Heart right ventricle (tissue), 16 donors: ENCODE measurements around the gene PHACTR2. TPM values are rescaled to one million over a fixed set of nuclear protein-coding genes. Genes with fewer than 3 reads are reported as not detected.

Source experiments
- ATAC-seq, 8 donors: fragments of 200-7000 bp; cut with Tn5 transposase; one replicate each; pipeline ENCODE4 v1.9.1; 2020; ENCODE audit warnings: mild to moderate bottlenecking in 8 of 8, moderate library complexity in 8 of 8, moderate number of reproducible peaks in 1 of 8
- DNase-seq, 2 donors: peaks; one replicate each; pipeline ENCODE4 v3.0.0-alpha.2; 2020
- H3K27ac ChIP-seq, 10 donors: fragments of 200-600 bp; sonication (generic) in 2 of 10; one replicate each; pipeline versions ENCODE4 v1.5.0 to v1.8.0; 2020 to 2022; ENCODE audit warnings: mild to moderate bottlenecking in 3 of 10
- H3K27me3 ChIP-seq, 7 donors: fragments of 200-600 bp; one replicate each; pipeline ENCODE4 v1.8.0; 2021 to 2022; ENCODE audit warnings: mild to moderate bottlenecking in 2 of 7
- H3K36me3 ChIP-seq, 9 donors: fragments of 200-600 bp; sonication (generic) in 1 of 9; one replicate each; pipeline versions ENCODE4 v1.5.0 to v1.8.0; 2020 to 2022; ENCODE audit warnings: mild to moderate bottlenecking in 2 of 9
- H3K4me1 ChIP-seq, 9 donors: fragments of 200-600 bp; sonication (generic) in 1 of 9; one replicate each; pipeline versions ENCODE4 v1.5.0 to v1.8.0; 2020 to 2022; ENCODE audit warnings: mild to moderate bottlenecking in 4 of 9
- H3K4me3 ChIP-seq, 10 donors: fragments of 200-600 bp; sonication (generic) in 2 of 10; one replicate each; pipeline versions ENCODE4 v1.5.0 to v1.8.0; 2020 to 2022; ENCODE audit warnings: mild to moderate bottlenecking in 7 of 10, moderate library complexity in 2 of 10
- H3K9me3 ChIP-seq, 11 donors: fragments of 200-600 bp in 10 of 11; sonication (generic) in 2 of 11; one replicate each; pipeline versions ENCODE4 v1.5.0 to v1.8.0; 2013 to 2022; ENCODE audit warnings: mild to moderate bottlenecking in 2 of 11, control low read depth in 1 of 11, moderate library complexity in 1 of 11
- WGBS, 2 donors: extraction: QIAGEN DNeasy Blood & Tissue Kit; methylation state at CpG; one replicate each; pipeline ENCODE4 v1.1.7; 2013; ENCODE audit warnings: inconsistent platforms in 1 of 2; 5-methylcytosine and 5-hydroxymethylcytosine counted together
- intact Hi-C, 10 donors: fragments of 100-400 bp; cut with DNase I; formaldehyde crosslinking; loops; one replicate each; pipeline versions ENCODE4 v1.11.1 to v1.14.2; 2022
- polyA plus RNA-seq, 2 donors: library from polyadenylated mRNA; stranded (reverse); fragments of 200-250 nt; gene quantifications; one replicate each; pipeline ENCODE4 v1.2.3, GENCODE V29; 2013
- total RNA-seq, 10 donors: library from RNA; stranded (reverse); fragmentation: NEBNext Ultra II Directional in 3 of 10; extraction: Animal tissue kit (Norgen Biotek cat#: 25700) in 3 of 10; gene quantifications; one replicate each; pipeline versions ENCODE4 v1.2.1 to v1.2.4, GENCODE V29; 2021 to 2023
- TF ChIP-seq, protein P1 (sequence below), 9 donors: fragments of 200-600 bp; sonication (generic) in 2 of 9; IDR thresholded peaks; one replicate each; pipeline versions ENCODE4 v1.5.0 to v1.8.0; 2021 to 2022; ENCODE audit warnings: antibody characterized with exemption in 9 of 9, mild to moderate bottlenecking in 5 of 9, moderate library complexity in 1 of 9
- donor health status: Arrhythmogenic right ventricular cardiomyopathy.
- donor health status: ischemic (EF 13 %, LVEDD 7.1; RV severe dilation, severe dysfunction).
- donor health status: healthy with polysubstance abuse.
- donor health status: DM: no; HTN: yes; CAD: no.
- donor health status: DM: no; HTN: no; CAD: no.
- donor health status: ischemic (EF 25% LVEDD 6.9; RV normal size, moderate dysfunction).
- donor health status: ischemic (EF 25% LVEDD 5.7; RV mildly dilated, moderate dysfunction).
- donor health status: healthy.
- donor health status: DM: yes; HTN: yes; CAD: no.
- donor health status: Ischemic cardiomyopathy.
- donor health status: ischemic (EF 35%, LVEDD 5.7; RV mildly dilated, moderate dysfunction).
- donor health status: nonischemic (EF 11% LVEDD 7.7; RV severe dilation, severe dysfunction).
- donor health status: DM: yes; HTN: yes; CAD: no.
- donor health status: PGD.
- donor health status: ischemic (EF 29% LVEDD 5.4; RV normal size, mild dysfunction).
- donor health status: nonischemic (EF 23%, LVEDD 6.1; RV moderate dilation, normal function).

The PHACTR2 gene
- total and polyA plus RNA-seq, 12 donors, result 6.5 to 96.3 (median 70.2) TPM

DNA sequence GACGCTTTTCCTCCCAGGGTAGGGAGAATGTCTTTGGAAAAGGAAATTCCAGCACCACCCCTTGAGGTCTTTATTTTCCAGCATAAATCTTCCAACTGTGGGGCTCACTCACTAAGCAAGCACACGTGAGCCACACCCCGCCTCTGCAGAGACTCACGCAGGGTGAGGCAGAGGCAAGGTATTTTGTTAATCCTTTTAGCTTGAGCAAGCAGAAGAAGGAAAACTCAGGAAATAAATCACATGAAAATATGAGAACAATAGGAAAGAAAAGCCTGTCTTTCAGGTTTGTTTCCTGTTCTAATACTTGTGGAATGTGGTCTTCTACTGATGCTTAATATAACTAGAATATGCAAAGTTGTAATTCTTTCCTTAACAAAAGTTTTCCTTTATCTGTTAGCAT, 4.1 kb upstream of the PHACTR2 start:
- H3K27ac ChIP-seq, result peak overlapping the region in 5 of 10 donors; percentile 20 to 99 (median 44)
- peaks cover 0 to 7% (median 0%) of the 10 kb centered on the region in 11 donors for H3K9me3 ChIP-seq
- WGBS, 2 donors, result 58 to 60% methylated on average over 4 of the region's 4 CpGs
- TF ChIP-seq, protein P1, sequence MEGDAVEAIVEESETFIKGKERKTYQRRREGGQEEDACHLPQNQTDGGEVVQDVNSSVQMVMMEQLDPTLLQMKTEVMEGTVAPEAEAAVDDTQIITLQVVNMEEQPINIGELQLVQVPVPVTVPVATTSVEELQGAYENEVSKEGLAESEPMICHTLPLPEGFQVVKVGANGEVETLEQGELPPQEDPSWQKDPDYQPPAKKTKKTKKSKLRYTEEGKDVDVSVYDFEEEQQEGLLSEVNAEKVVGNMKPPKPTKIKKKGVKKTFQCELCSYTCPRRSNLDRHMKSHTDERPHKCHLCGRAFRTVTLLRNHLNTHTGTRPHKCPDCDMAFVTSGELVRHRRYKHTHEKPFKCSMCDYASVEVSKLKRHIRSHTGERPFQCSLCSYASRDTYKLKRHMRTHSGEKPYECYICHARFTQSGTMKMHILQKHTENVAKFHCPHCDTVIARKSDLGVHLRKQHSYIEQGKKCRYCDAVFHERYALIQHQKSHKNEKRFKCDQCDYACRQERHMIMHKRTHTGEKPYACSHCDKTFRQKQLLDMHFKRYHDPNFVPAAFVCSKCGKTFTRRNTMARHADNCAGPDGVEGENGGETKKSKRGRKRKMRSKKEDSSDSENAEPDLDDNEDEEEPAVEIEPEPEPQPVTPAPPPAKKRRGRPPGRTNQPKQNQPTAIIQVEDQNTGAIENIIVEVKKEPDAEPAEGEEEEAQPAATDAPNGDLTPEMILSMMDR (IDR thresholded peaks at IDR 0.05), result no peak
- ATAC-seq, result peak in 1 of 8 donors; percentile 31
- H3K4me1 ChIP-seq, result peaks cover 0 to 48% (median 29%) of the 10 kb centered on the region in 9 donors
- intact Hi-C loops, result loop anchor here in 1 of 10 donors (5.0 kb wide), 1 partner anchor 164 kb away; no protein-coding TSS in a partner anchor
- no peak overlapping the region for H3K4me3 ChIP-seq
- no peaks in the 10 kb centered on the region for H3K36me3 ChIP-seq
- no peak for DNase-seq
- H3K27me3 ChIP-seq, result no peaks in the 10 kb centered on the region

DNA sequence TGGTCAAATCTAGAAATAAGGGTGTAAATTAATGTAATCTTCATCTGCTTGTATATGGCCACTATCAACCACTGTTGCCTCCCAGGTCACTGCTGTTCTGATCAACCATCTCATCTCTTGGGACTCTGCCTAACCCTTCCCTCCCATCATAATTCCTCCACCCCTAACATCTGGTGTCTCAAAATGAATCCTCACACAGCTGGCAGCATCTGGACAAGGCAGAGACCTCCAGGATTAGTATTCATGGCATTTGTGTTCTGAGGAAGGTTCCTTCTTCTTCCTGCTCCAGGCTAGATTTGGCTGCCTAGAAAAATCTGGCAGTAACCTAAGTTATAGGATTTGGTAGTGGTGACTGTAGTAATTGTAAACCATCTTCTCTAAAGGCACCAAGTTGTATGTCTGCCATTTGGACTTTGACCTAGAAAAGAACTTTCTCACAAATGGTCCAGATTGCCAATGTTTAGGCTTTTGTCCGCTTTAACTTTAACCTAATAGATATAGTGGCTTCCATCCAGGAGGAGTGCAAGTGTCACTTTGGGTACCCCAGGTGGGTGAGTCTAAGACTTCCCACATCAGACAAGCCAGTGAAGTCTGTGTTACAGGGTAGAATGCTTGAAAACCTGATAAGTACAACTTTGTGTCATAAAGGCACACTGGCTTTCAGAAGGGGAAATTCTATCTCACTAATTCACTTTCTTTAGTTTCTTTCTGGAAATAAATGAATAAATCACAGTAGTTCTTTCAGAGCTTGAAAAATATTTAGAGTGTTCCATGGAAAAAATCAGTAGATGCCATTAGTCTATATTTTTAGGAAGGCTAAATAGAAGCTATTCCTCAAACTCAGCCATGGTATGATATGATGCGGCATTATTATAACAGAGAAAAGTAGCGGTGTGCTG, 3.0 kb upstream of the PHACTR2 start:
- Histone ChIP-seq H3K27ac (peak overlapping the region in 7 of 10 donors; percentile 18 to 99 (median 38)), H3K4me1 (peaks cover 0 to 50% (median 36%) of the 10 kb centered on the region in 9 donors), H3K9me3 (no peaks in the 10 kb centered on the region), H3K27me3 (no peaks in the 10 kb centered on the region), H3K4me3 (no peak overlapping the region), H3K36me3 (no peaks in the 10 kb centered on the region)
- TF ChIP-seq, protein P1 (IDR thresholded peaks at IDR 0.05), result no peak
- intact Hi-C loops, result loop anchor here in 5 of 10 donors (5.0 kb wide), 7 partner anchors 58 to 168 kb away; partner anchors contain the start of gene LTV1 (in 2 of the 5)
- DNase-seq (peak in 1 of 2 donors; percentile 15), ATAC-seq (peak in 1 of 8 donors; percentile 8)
- 86 to 88% methylated on average over 3 of the region's 3 CpGs for WGBS, 2 donors

DNA sequence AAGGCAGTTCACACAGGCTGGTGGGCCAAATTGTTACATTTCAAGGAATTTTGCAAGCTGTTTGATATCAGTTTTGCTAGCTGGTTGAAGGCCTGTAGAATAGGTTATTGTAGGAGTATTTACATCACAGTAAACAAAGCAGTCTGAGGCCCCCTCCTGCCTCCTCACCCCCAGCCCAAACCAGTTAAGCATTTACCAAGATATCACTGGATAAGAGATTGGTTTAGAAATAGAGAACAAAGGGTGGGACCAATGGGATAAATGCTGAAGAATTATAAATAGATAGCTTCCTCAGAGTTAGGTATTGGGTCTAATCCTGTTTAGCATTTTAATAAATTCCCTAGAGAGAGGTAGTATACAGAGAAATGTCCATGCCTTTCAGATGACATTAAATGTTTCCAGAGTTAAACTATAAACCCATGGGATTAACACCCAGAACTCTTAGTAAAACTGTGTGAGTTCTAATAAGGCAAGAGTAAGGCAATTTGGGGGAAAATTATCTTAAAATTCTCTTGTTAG, 2.3 kb upstream of the PHACTR2 start:
- TF ChIP-seq, protein P1 (IDR thresholded peaks at IDR 0.05), result no peak
- no peak for DNase-seq
- H3K36me3 ChIP-seq, result no peaks in the 10 kb centered on the region
- intact Hi-C loops, result loop anchor here in 4 of 10 donors (5.0 kb wide), 6 partner anchors 57 to 167 kb away; partner anchors contain the start of gene LTV1 (in 2 of the 4)
- no peak overlapping the region for H3K4me3 ChIP-seq
- ATAC-seq, result no peak
- no peaks in the 10 kb centered on the region for H3K27me3 ChIP-seq
- H3K4me1 ChIP-seq, result peaks cover 0 to 55% (median 39%) of the 10 kb centered on the region in 9 donors
- H3K27ac ChIP-seq, result peak overlapping the region in 7 of 10 donors; percentile 18 to 99 (median 38)
- H3K9me3 ChIP-seq, result no peaks in the 10 kb centered on the region

DNA sequence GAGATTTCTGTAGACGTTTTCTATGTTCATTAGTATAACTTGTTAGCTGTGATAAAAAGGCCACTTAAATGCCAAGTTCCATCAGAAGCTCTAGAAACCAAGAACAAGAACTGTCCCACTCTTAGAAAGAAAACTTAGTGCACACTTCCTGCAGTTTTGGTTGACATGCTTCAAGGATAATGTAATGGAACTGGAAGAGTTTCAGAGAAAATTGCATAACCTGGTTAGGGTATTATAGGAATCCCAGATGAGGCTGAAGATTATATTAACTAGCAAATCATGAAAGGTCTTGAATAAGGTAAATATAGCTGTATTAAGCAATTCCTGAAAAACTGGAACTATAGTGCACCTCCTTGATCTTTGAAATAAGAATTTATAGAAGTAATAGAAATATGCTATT, 1.8 kb upstream of the PHACTR2 start:
- WGBS, 2 donors, result 40 to 50% methylated on average over 1 of the region's 1 CpG
- ATAC-seq, result no peak
- peak overlapping the region in 7 of 10 donors; percentile 8 to 99 (median 38) for H3K27ac ChIP-seq

More for the DNA sequence above, 1.8 kb upstream of the PHACTR2 start:
- Histone ChIP-seq H3K27me3 (no peaks in the 10 kb centered on the region), H3K4me1 (peaks cover 0 to 60% (median 44%) of the 10 kb centered on the region in 9 donors), H3K4me3 (no peak overlapping the region), H3K9me3 (no peaks in the 10 kb centered on the region), H3K36me3 (no peaks in the 10 kb centered on the region)
- intact Hi-C loops, result loop anchor here in 5 of 10 donors (2.0 to 5.0 kb wide), 7 partner anchors 56 to 167 kb away; partner anchors contain the start of gene LTV1 (in 3 of the 5)
- TF ChIP-seq, protein P1 (IDR thresholded peaks at IDR 0.05), result no peak
- no peak for DNase-seq
